Heart left ventricle (tissue), 13 donors: ENCODE data around the gene KCNK1.

Experiments
- CTCF ChIP-seq, 12 donors: fragments of 200-600 bp; sonication (generic) in 4 of 12; IDR thresholded peaks; one replicate each; pipeline versions ENCODE4 v1.5.0 to v1.8.0; 2018 to 2022; ENCODE audit warnings: antibody characterized with exemption in 12 of 12, mild to moderate bottlenecking in 5 of 12
- POLR2A ChIP-seq, 2 donors: fragments of 450-650 bp; IDR thresholded peaks; one replicate each; pipeline ENCODE4 v1.6.1; 2017; ENCODE audit warnings: antibody characterized with exemption in 2 of 2, mild to moderate bottlenecking in 2 of 2, moderate library complexity in 2 of 2
- donor health status: ischemic (EF 13 %, LVEDD 7.1; RV severe dilation, severe dysfunction).
- donor health status: DM: no; HTN: yes; CAD: no.
- donor health status: DM: no; HTN: no; CAD: no.
- donor health status: ischemic (EF 25% LVEDD 6.9; RV normal size, moderate dysfunction).
- donor health status: ischemic (EF 25% LVEDD 5.7; RV mildly dilated, moderate dysfunction).
- donor health status: ischemic (EF 35%, LVEDD 5.7; RV mildly dilated, moderate dysfunction).
- donor health status: nonischemic (EF 11% LVEDD 7.7; RV severe dilation, severe dysfunction).
- donor health status: DM: yes; HTN: yes; CAD: no.
- donor health status: PGD.
- donor health status: ischemic (EF 29% LVEDD 5.4; RV normal size, mild dysfunction).
- donor health status: nonischemic (EF 23%, LVEDD 6.1; RV moderate dilation, normal function).

- no peak for TF ChIP-seq CTCF (IDR thresholded peaks at IDR 0.05)
- no peak for TF ChIP-seq POLR2A (IDR thresholded peaks at IDR 0.05)
Observed at GRCh38 chr1:233598891-233599541, 14.9 kb upstream of the KCNK1 start.
